GM18507 (cell line): ENCODE measurements around the gene STRBP.

Experiments
- DNase-seq: peaks from one replicate; pipeline ENCODE4 v3.0.0; 2011; ENCODE audit warnings: low read depth; ENCODE audit not compliant: insufficient read length; ENCODE audit errors: extremely low spot score
- FAIRE-seq: peaks from 2 replicates; lab custom pipeline; 2011; peaks lifted over from hg19 to GRCh38; lab: Jason Lieb, UNC

STRBP gene

GRCh38 chr9:123089790-123090189, 178.6 kb downstream of the STRBP start:
- FAIRE-seq (no peak), DNase-seq (no peak)

- DNase-seq (no peak), FAIRE-seq (no peak)
Measured at GRCh38 chr9:123089040-123089439, 179.3 kb downstream of the STRBP start.

GRCh38 chr9:123087359-123087888, 181.0 kb downstream of the STRBP start:
- no peak for DNase-seq
- FAIRE-seq = no peak

- FAIRE-seq (no peak), DNase-seq (no peak)
Measured at GRCh38 chr9:123085916-123086315, 182.5 kb downstream of the STRBP start.

GRCh38 chr9:123084256-123084655, 184.1 kb downstream of the STRBP start:
- FAIRE-seq = no peak
- no peak for DNase-seq

- DNase-seq = no peak
- FAIRE-seq = no peak
Measured at GRCh38 chr9:123083680-123084079, 184.7 kb downstream of the STRBP start.

- DNase-seq (no peak), FAIRE-seq (peak; percentile 62)
Measured at GRCh38 chr9:123081824-123082223, 186.6 kb downstream of the STRBP start.

- DNase-seq (no peak), FAIRE-seq (no peak)
Measured at GRCh38 chr9:123080444-123080843, 187.9 kb downstream of the STRBP start.

GRCh38 chr9:123074628-123075027, 193.8 kb downstream of the STRBP start:
- no peak for FAIRE-seq
- DNase-seq = no peak

GRCh38 chr9:123073991-123074422, 194.4 kb downstream of the STRBP start:
- DNase-seq (no peak), FAIRE-seq (no peak)

GRCh38 chr9:123073441-123073840, 194.9 kb downstream of the STRBP start:
- FAIRE-seq (no peak), DNase-seq (no peak)

GRCh38 chr9:123072407-123072995, 195.9 kb downstream of the STRBP start:
- FAIRE-seq (no peak), DNase-seq (no peak)
